Activated CD4-positive, alpha-beta T cell treated with anti-CD3 and anti-CD28 coated beads, Interleukin-10, Interleukin-2, amounts not matched to agents 100 ng/mL and 50 ng/mL, durations not matched to agents 16 hours and 8 hours (primary cell): ENCODE measurements around the gene ZEB2.

Experiments used
- DNase-seq: peaks from one replicate; pipeline ENCODE4 v3.0.0-alpha.2; 2020

The ZEB2 gene

GRCh38 chr2:144519934-144520731 is at the start of gene ZEB2:
ZEB2 (minus strand) TSS chr2:144520119; CDS start chr2:144517350, 2,769 bp downstream.
- DNase-seq, result peak; percentile 65

GRCh38 chr2:144567745-144568144 is 47.8 kb upstream of the ZEB2 start:
- no peak for DNase-seq

- no peak for DNase-seq
These were observed 46.5 kb upstream of the ZEB2 start for GRCh38 chr2:144566448-144566847.

- DNase-seq, result no peak
These were observed 40.3 kb upstream of the ZEB2 start for GRCh38 chr2:144560251-144560650.

- DNase-seq, result no peak
These were observed 39.8 kb upstream of the ZEB2 start for GRCh38 chr2:144559681-144560080.

GRCh38 chr2:144559242-144559641 is 39.3 kb upstream of the ZEB2 start:
- no peak for DNase-seq

- DNase-seq, result no peak
These were observed 34.7 kb upstream of the ZEB2 start for GRCh38 chr2:144554492-144555210.

- peak; percentile 72 for DNase-seq
These were observed 33.5 kb upstream of the ZEB2 start for GRCh38 chr2:144553379-144553778.

GRCh38 chr2:144552821-144553220 is 32.9 kb upstream of the ZEB2 start:
- no peak for DNase-seq

GRCh38 chr2:144550911-144551310 is 31.0 kb upstream of the ZEB2 start:
- DNase-seq, result no peak

- no peak for DNase-seq
These were observed 30.2 kb upstream of the ZEB2 start for GRCh38 chr2:144550084-144550483.

- no peak for DNase-seq
These were observed 28.7 kb upstream of the ZEB2 start for GRCh38 chr2:144548532-144549191.

- no peak for DNase-seq
These were observed 28.2 kb upstream of the ZEB2 start for GRCh38 chr2:144548088-144548487.

GRCh38 chr2:144547494-144547893 is 27.6 kb upstream of the ZEB2 start:
- DNase-seq, result no peak

- no peak for DNase-seq
These were observed 27.0 kb upstream of the ZEB2 start for GRCh38 chr2:144546933-144547332.

- no peak for DNase-seq
These were observed 25.9 kb upstream of the ZEB2 start for GRCh38 chr2:144545787-144546186.

GRCh38 chr2:144544053-144544452 is 24.1 kb upstream of the ZEB2 start:
- no peak for DNase-seq

- no peak for DNase-seq
These were observed 21.5 kb upstream of the ZEB2 start for GRCh38 chr2:144541396-144541795.

GRCh38 chr2:144539289-144539782 is 19.4 kb upstream of the ZEB2 start:
- DNase-seq, result no peak

- DNase-seq, result no peak
These were observed 15.4 kb upstream of the ZEB2 start for GRCh38 chr2:144535300-144535699.

- no peak for DNase-seq
These were observed 13.3 kb upstream of the ZEB2 start for GRCh38 chr2:144533221-144533620.

- no peak for DNase-seq
These were observed 10.7 kb upstream of the ZEB2 start for GRCh38 chr2:144530596-144530995.

GRCh38 chr2:144529841-144530240 is 9.9 kb upstream of the ZEB2 start:
- DNase-seq, result no peak

- no peak for DNase-seq
These were observed 8.2 kb upstream of the ZEB2 start for GRCh38 chr2:144528108-144528507.
